Liver (tissue), 9 donors: ENCODE results near the gene VPS13C. TPM values are rescaled to one million over a fixed set of nuclear protein-coding genes. Genes with fewer than 3 reads are reported as not detected.

Source experiments
- DNase-seq: peaks from one replicate; pipeline ENCODE4 v3.0.0-alpha.2; 2017; ENCODE audit warnings: low spot score
- H3K27ac ChIP-seq, 2 donors: one replicate each; pipeline ENCODE4 v1.7.0; 2013; ENCODE audit warnings: inconsistent platforms in 2 of 2, low read length in 2 of 2, control low read depth in 1 of 2, low read depth in 1 of 2, mild to moderate bottlenecking in 1 of 2
- H3K27me3 ChIP-seq, 4 donors: one replicate each; pipeline versions ENCODE4 v1.6.1 to v1.7.0; 2013; ENCODE audit warnings: low read length in 3 of 4, inconsistent platforms in 1 of 4, mild to moderate bottlenecking in 1 of 4, moderate library complexity in 1 of 4; ENCODE audit not compliant: control insufficient read depth in 4 of 4, insufficient read depth in 4 of 4
- H3K36me3 ChIP-seq, 4 donors: one replicate each; pipeline versions ENCODE4 v1.6.1 to v1.7.0; 2013; ENCODE audit warnings: low read length in 3 of 4, mild to moderate bottlenecking in 3 of 4, low read depth in 1 of 4, moderate library complexity in 1 of 4; ENCODE audit not compliant: control insufficient read depth in 4 of 4, insufficient read depth in 3 of 4
- H3K4me1 ChIP-seq, 4 donors: one replicate each; pipeline versions ENCODE4 v1.6.1 to v1.7.0; 2013; ENCODE audit warnings: low read length in 3 of 4, mild to moderate bottlenecking in 3 of 4, moderate library complexity in 1 of 4; ENCODE audit not compliant: control insufficient read depth in 4 of 4, insufficient read depth in 4 of 4
- H3K4me3 ChIP-seq, 3 donors: one replicate each; pipeline versions ENCODE4 v1.6.1 to v1.7.0; 2013; ENCODE audit warnings: low read length in 3 of 3, control low read depth in 1 of 3, low read depth in 1 of 3, mild to moderate bottlenecking in 1 of 3
- H3K9ac ChIP-seq, 2 donors: one replicate each; pipeline ENCODE4 v1.7.0; 2013; ENCODE audit warnings: low read length in 2 of 2, mild to moderate bottlenecking in 2 of 2, moderate library complexity in 2 of 2, control low read depth in 1 of 2, low read depth in 1 of 2
- H3K9me3 ChIP-seq, 4 donors: one replicate each; pipeline versions ENCODE4 v1.6.1 to v1.7.0; 2013; ENCODE audit warnings: low read length in 3 of 4; ENCODE audit not compliant: control insufficient read depth in 4 of 4
- CTCF ChIP-seq: fragments of 150-350 bp; IDR thresholded peaks from 2 replicates; pipeline ENCODE4 v1.5.1; 2017; ENCODE audit warnings: improper control_type of control experiment, low read depth, low read length; ENCODE audit not compliant: missing input control
- EGR1 ChIP-seq, 2 donors: IDR thresholded peaks; 2 replicates each; pipeline ENCODE4 v1.6.1; 2016 to 2018; ENCODE audit warnings: antibody characterized with exemption in 2 of 2, low read depth in 2 of 2
- FOXA2 ChIP-seq: IDR thresholded peaks from 2 replicates; pipeline ENCODE4 v1.6.1; 2016; ENCODE audit warnings: antibody characterized with exemption
- GABPA ChIP-seq, 2 donors: IDR thresholded peaks in 1 of 2; conservative IDR thresholded peaks in 1 of 2; 2 replicates each; pipeline ENCODE4 v1.6.1; 2016; ENCODE audit warnings: antibody characterized with exemption in 2 of 2, mild to moderate bottlenecking in 1 of 2, moderate library complexity in 1 of 2
- HNF4G ChIP-seq: IDR thresholded peaks from 2 replicates; pipeline ENCODE4 v1.6.1; 2016; ENCODE audit warnings: antibody characterized with exemption
- JUND ChIP-seq, 2 donors: IDR thresholded peaks; 2 replicates each; pipeline ENCODE4 v1.6.1; 2016; ENCODE audit warnings: antibody characterized with exemption in 2 of 2
- MAX ChIP-seq: IDR thresholded peaks from 2 replicates; pipeline ENCODE4 v1.6.1; 2016; ENCODE audit warnings: antibody characterized with exemption
- NR2F2 ChIP-seq: IDR thresholded peaks from 2 replicates; pipeline ENCODE4 v1.6.1; 2016; ENCODE audit warnings: antibody characterized with exemption
- RAD21 ChIP-seq, 2 donors: IDR thresholded peaks; 2 replicates each; pipeline ENCODE4 v1.6.1; 2016; ENCODE audit warnings: antibody characterized with exemption in 2 of 2, mild to moderate bottlenecking in 2 of 2
- REST ChIP-seq: IDR thresholded peaks from 2 replicates; pipeline ENCODE4 v1.6.1; 2016; ENCODE audit warnings: antibody characterized with exemption, mild to moderate bottlenecking
- RXRA ChIP-seq, 2 donors: IDR thresholded peaks; 2 replicates each; pipeline ENCODE4 v1.6.1; 2017 to 2018; ENCODE audit warnings: antibody characterized with exemption in 2 of 2, mild to moderate bottlenecking in 1 of 2
- SP1 ChIP-seq: IDR thresholded peaks from 2 replicates; pipeline ENCODE4 v1.6.1; 2018; ENCODE audit warnings: antibody characterized with exemption, mild to moderate bottlenecking
- TAF1 ChIP-seq: conservative IDR thresholded peaks from 2 replicates; pipeline ENCODE4 v1.6.1; 2016; ENCODE audit warnings: antibody characterized with exemption, mild to moderate bottlenecking
- YY1 ChIP-seq: IDR thresholded peaks from 2 replicates; pipeline ENCODE4 v1.6.1; 2016; ENCODE audit warnings: antibody characterized with exemption, mild to moderate bottlenecking
- WGBS: extraction: QIAGEN DNeasy Blood & Tissue Kit; methylation state at CpG from one replicate; pipeline ENCODE4 v1.1.7; 2013; 5-methylcytosine and 5-hydroxymethylcytosine counted together
- polyA plus RNA-seq, 2 donors: library from polyadenylated mRNA; stranded (reverse) in 1 of 2; unstranded in 1 of 2; fragments of 200-250 nt in 1 of 2; fragments of >200 nt in 1 of 2; fragmentation: Nextera tagmentation in 1 of 2; extraction: Ambion mirVana in 1 of 2; gene quantifications; one replicate each; pipeline versions ENCODE4 v1.2.1 to v1.2.3, GENCODE V29; 2013 to 2015
- total RNA-seq, 2 donors: library from RNA; depleted of rRNA; stranded (reverse); fragments of >200 nt; gene quantifications; one replicate each; pipeline ENCODE4 v1.2.3, GENCODE V29; 2014
- TF ChIP-seq, protein P1 (sequence below): IDR thresholded peaks from 2 replicates; pipeline ENCODE4 v1.6.1; 2016; ENCODE audit warnings: antibody characterized with exemption
- TF ChIP-seq, protein P2 (sequence below): IDR thresholded peaks from 2 replicates; pipeline ENCODE4 v1.6.1; 2016; ENCODE audit warnings: antibody characterized with exemption
- donor health status: healthy.
- donor health status: healthy.
- donor health status: healthy.
- donor health status: healthy.
- donor health status: healthy.

The VPS13C gene
- total and polyA plus RNA-seq, 4 donors = 5.4 to 42.0 (median 17.4) TPM

DNA sequence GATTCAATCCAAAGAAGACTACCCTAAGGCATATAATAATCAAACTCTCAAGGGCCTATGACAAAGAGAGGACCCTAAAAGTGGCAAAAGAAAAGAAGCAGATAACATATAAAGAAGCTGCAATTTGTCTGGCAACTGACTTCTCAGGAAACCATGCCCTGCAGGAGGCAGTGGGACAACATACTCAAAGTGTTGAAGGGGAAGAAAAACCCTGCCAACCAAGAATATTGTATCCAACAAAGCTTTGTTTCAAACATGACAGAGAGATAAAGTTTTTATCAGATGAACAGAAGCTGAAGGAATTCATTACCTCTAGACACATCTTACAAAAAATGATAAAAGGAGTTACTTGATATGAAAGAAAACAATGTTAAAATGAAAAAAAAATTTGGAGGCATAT, 167.1 kb downstream of the VPS13C start:
- Histone ChIP-seq H3K9me3 (peaks cover 0 to 4% (median 0%) of the 10 kb centered on the region in 4 donors), H3K27me3 (no peaks in the 10 kb centered on the region), H3K4me1 (no peaks in the 10 kb centered on the region), H3K9ac (no peak overlapping the region), H3K36me3 (peaks cover 0 to 30% (median 9%) of the 10 kb centered on the region in 4 donors), H3K4me3 (no peak overlapping the region), H3K27ac (no peak overlapping the region)
- TF ChIP-seq JUND (IDR thresholded peaks at IDR 0.05) (no peak), FOXA2 (no peak), NR2F2 (no peak), EGR1 (IDR thresholded peaks at IDR 0.05; ENCODE audit: low read depth in 2 of 2) (no peak), REST (no peak), MAX (no peak), SP1 (no peak), CTCF (no peak), GABPA (IDR thresholded peaks at IDR 0.05 in 1 of 2, conservative IDR thresholded peaks at IDR 0.05 in 1 of 2) (no peak), HNF4G (no peak), RAD21 (IDR thresholded peaks at IDR 0.05) (no peak), TAF1 (no peak), RXRA (IDR thresholded peaks at IDR 0.05) (no peak)
- TF ChIP-seq, protein P1, sequence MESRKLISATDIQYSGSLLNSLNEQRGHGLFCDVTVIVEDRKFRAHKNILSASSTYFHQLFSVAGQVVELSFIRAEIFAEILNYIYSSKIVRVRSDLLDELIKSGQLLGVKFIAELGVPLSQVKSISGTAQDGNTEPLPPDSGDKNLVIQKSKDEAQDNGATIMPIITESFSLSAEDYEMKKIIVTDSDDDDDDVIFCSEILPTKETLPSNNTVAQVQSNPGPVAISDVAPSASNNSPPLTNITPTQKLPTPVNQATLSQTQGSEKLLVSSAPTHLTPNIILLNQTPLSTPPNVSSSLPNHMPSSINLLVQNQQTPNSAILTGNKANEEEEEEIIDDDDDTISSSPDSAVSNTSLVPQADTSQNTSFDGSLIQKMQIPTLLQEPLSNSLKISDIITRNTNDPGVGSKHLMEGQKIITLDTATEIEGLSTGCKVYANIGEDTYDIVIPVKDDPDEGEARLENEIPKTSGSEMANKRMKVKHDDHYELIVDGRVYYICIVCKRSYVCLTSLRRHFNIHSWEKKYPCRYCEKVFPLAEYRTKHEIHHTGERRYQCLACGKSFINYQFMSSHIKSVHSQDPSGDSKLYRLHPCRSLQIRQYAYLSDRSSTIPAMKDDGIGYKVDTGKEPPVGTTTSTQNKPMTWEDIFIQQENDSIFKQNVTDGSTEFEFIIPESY = no peak
- TF ChIP-seq, protein P2, sequence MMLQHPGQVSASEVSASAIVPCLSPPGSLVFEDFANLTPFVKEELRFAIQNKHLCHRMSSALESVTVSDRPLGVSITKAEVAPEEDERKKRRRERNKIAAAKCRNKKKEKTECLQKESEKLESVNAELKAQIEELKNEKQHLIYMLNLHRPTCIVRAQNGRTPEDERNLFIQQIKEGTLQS = no peak
- DNase-seq = no peak

DNA sequence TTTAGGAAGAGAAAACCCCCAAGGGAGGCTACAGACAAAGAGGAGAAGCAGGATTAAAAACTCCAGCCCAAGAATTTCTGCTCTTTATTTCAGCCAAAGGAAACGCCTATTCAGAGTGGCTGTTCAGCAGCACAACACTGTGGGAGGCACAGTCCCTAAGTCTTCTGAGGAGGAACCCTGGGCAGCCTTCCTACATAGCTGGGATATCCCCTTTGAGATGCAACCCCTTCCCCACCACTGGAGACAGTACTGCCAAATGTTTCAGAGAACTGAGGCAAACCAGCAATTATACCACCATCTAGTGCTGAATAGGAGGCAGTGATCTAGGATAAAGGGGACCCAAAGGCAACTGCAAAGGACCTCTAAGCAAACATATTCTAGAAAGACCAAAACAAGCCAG, 168.1 kb downstream of the VPS13C start:
- Histone ChIP-seq H3K4me1 (no peaks in the 10 kb centered on the region), H3K27ac (no peak overlapping the region), H3K36me3 (peaks cover 0 to 30% (median 9%) of the 10 kb centered on the region in 4 donors), H3K4me3 (no peak overlapping the region), H3K27me3 (no peaks in the 10 kb centered on the region), H3K9me3 (peaks cover 0 to 4% (median 0%) of the 10 kb centered on the region in 4 donors), H3K9ac (no peak overlapping the region)
- TF ChIP-seq YY1 = no peak
- no peak for TF ChIP-seq RXRA (IDR thresholded peaks at IDR 0.05)
- no peak for TF ChIP-seq EGR1 (IDR thresholded peaks at IDR 0.05; ENCODE audit: low read depth in 2 of 2)
- TF ChIP-seq, protein P1 = no peak
- TF ChIP-seq NR2F2 = no peak
- TF ChIP-seq, protein P2 = no peak
- no peak for DNase-seq
- WGBS = 96% methylated on average over 1 of the region's 1 CpG
